ENCODE results near the gene LNP1.
"Not testable (repeated sequence)": the region's sequence is repeated elsewhere in the genome, so short reads cannot be mapped to it uniquely, and the experiment has no call there.

Gene LNP1

GRCh38 chr3:100457811-100458210 lies 56.5 kb downstream of the LNP1 start:
- H3K9me3 ChIP-seq (ENCODE audit: control insufficient read depth, insufficient read depth, low read depth, low read length), result peaks cover 14% of the 10 kb centered on the region
- H3K36me3 ChIP-seq (ENCODE audit: control insufficient read depth, insufficient read depth, low read length), result peaks cover 5% of the 10 kb centered on the region
- no peak overlapping the region for H3K4me3 ChIP-seq (ENCODE audit: low read depth, low read length)
- H3K27me3 ChIP-seq (ENCODE audit: control insufficient read depth, insufficient read depth, low read length), result no peaks in the 10 kb centered on the region
- H3K27ac ChIP-seq (ENCODE audit: low read depth, low read length), result no peak overlapping the region
- H3K9ac ChIP-seq (ENCODE audit: low read length), result no peak overlapping the region
- no peaks in the 10 kb centered on the region for H3K4me1 ChIP-seq (ENCODE audit: control insufficient read depth, insufficient read depth, low read length)

DNA sequence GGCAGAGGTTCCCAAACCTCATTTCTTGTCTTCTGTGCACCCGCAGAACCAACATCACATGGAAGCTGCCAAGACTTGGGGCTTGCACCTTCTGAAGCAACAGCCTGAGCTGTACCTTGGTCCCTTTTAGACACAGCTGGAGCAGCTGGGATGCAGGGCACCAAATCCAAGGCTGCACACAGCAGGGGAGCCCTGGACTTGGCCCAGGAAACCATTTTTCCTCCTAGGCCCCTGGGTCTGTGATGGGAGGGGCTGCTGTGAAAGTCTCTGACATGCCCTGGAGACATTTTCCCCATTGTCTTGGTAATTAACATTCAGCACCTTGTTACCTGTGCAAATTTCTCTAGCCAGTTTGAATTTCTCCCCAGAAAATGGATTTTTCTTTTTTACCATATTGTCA lies 57.5 kb downstream of the LNP1 start:
- Histone ChIP-seq H3K27me3 (ENCODE audit: control insufficient read depth, insufficient read depth, low read length) (no peaks in the 10 kb centered on the region), H3K36me3 (ENCODE audit: control insufficient read depth, insufficient read depth, low read length) (peaks cover 4% of the 10 kb centered on the region), H3K4me3 (ENCODE audit: low read depth, low read length) (no peak overlapping the region), H3K27ac (ENCODE audit: low read depth, low read length) (no peak overlapping the region), H3K9me3 (ENCODE audit: control insufficient read depth, insufficient read depth, low read depth, low read length) (peaks cover 14% of the 10 kb centered on the region), H3K4me1 (ENCODE audit: control insufficient read depth, insufficient read depth, low read length) (no peaks in the 10 kb centered on the region), H3K9ac (ENCODE audit: low read length) (no peak overlapping the region)

GRCh38 chr3:100463002-100463401 lies 61.7 kb downstream of the LNP1 start:
- no peaks in the 10 kb centered on the region for H3K36me3 ChIP-seq (ENCODE audit: control insufficient read depth, insufficient read depth, low read length)
- peaks cover 10% of the 10 kb centered on the region for H3K4me1 ChIP-seq (ENCODE audit: control insufficient read depth, insufficient read depth, low read length)
- H3K27me3 ChIP-seq (ENCODE audit: control insufficient read depth, insufficient read depth, low read length), result no peaks in the 10 kb centered on the region
- H3K9me3 ChIP-seq (ENCODE audit: control insufficient read depth, insufficient read depth, low read depth, low read length), result peaks cover 24% of the 10 kb centered on the region
- H3K9ac ChIP-seq (ENCODE audit: low read length), result no peak overlapping the region
- H3K4me3 ChIP-seq (ENCODE audit: low read depth, low read length), result no peak overlapping the region
- no peak overlapping the region for H3K27ac ChIP-seq (ENCODE audit: low read depth, low read length)

DNA sequence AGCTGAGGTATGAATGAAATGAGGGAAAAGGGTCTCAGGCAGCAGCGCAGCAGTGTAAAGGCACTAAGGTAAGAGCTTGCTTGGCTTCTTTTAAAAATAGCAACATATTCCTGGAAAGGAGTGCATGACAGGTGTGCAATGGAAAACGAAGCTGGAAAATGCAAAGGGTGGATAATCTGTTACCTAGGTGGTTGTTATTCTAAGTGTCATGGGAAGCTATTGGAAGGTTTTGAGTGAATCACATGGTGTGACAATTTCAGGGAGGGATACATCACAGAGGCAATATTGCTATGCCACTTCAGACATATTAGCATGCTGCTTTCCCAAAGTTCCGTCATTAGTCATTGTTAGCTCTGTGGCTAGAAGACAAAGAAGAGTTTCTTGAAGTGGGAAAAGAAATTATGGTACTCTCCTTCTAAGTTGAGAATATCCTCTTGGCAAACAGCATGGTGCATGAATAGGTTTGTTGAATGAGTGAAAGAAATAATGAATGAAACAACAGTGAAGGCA lies 62.4 kb downstream of the LNP1 start:
- Histone ChIP-seq H3K27ac (ENCODE audit: low read depth, low read length) (no peak overlapping the region), H3K4me3 (ENCODE audit: low read depth, low read length) (no peak overlapping the region), H3K4me1 (ENCODE audit: control insufficient read depth, insufficient read depth, low read length) (peaks cover 10% of the 10 kb centered on the region)

GRCh38 chr3:100465892-100466777 lies 64.8 kb downstream of the LNP1 start:
- Histone ChIP-seq H3K36me3 (ENCODE audit: control insufficient read depth, insufficient read depth, low read length) (no peaks in the 10 kb centered on the region), H3K4me3 (ENCODE audit: low read depth, low read length) (no peak overlapping the region), H3K9me3 (ENCODE audit: control insufficient read depth, insufficient read depth, low read depth, low read length) (peaks cover 36% of the 10 kb centered on the region), H3K27ac (ENCODE audit: low read depth, low read length) (no peak overlapping the region), H3K27me3 (ENCODE audit: control insufficient read depth, insufficient read depth, low read length) (no peaks in the 10 kb centered on the region), H3K9ac (ENCODE audit: low read length) (no peak overlapping the region), H3K4me1 (ENCODE audit: control insufficient read depth, insufficient read depth, low read length) (peaks cover 10% of the 10 kb centered on the region)

More for the DNA sequence above, 62.4 kb downstream of the LNP1 start:
- H3K9me3 ChIP-seq (ENCODE audit: control insufficient read depth, insufficient read depth, low read depth, low read length), result peaks cover 24% of the 10 kb centered on the region
- no peaks in the 10 kb centered on the region for H3K27me3 ChIP-seq (ENCODE audit: control insufficient read depth, insufficient read depth, low read length)
- H3K9ac ChIP-seq (ENCODE audit: low read length), result no peak overlapping the region
- no peaks in the 10 kb centered on the region for H3K36me3 ChIP-seq (ENCODE audit: control insufficient read depth, insufficient read depth, low read length)

GRCh38 chr3:100467133-100467532 lies 65.8 kb downstream of the LNP1 start:
- Histone ChIP-seq H3K27me3 (ENCODE audit: control insufficient read depth, insufficient read depth, low read length) (no peaks in the 10 kb centered on the region), H3K4me3 (ENCODE audit: low read depth, low read length) (no peak overlapping the region), H3K4me1 (ENCODE audit: control insufficient read depth, insufficient read depth, low read length) (peaks cover 10% of the 10 kb centered on the region), H3K27ac (ENCODE audit: low read depth, low read length) (no peak overlapping the region), H3K9ac (ENCODE audit: low read length) (no peak overlapping the region), H3K36me3 (ENCODE audit: control insufficient read depth, insufficient read depth, low read length) (no peaks in the 10 kb centered on the region), H3K9me3 (ENCODE audit: control insufficient read depth, insufficient read depth, low read depth, low read length) (peaks cover 36% of the 10 kb centered on the region)

- Histone ChIP-seq H3K36me3 (ENCODE audit: control insufficient read depth, insufficient read depth, low read length) (no peaks in the 10 kb centered on the region), H3K4me3 (ENCODE audit: low read depth, low read length) (no peak overlapping the region), H3K27ac (ENCODE audit: low read depth, low read length) (no peak overlapping the region), H3K4me1 (ENCODE audit: control insufficient read depth, insufficient read depth, low read length) (peaks cover 10% of the 10 kb centered on the region), H3K9ac (ENCODE audit: low read length) (no peak overlapping the region), H3K9me3 (ENCODE audit: control insufficient read depth, insufficient read depth, low read depth, low read length) (peaks cover 36% of the 10 kb centered on the region), H3K27me3 (ENCODE audit: control insufficient read depth, insufficient read depth, low read length) (no peaks in the 10 kb centered on the region)
Observed at GRCh38 chr3:100468676-100469075, 67.3 kb downstream of the LNP1 start.

GRCh38 chr3:100470951-100471350 lies 69.6 kb downstream of the LNP1 start:
- H3K9ac ChIP-seq (ENCODE audit: low read length), result no peak overlapping the region
- no peaks in the 10 kb centered on the region for H3K27me3 ChIP-seq (ENCODE audit: control insufficient read depth, insufficient read depth, low read length)
- H3K36me3 ChIP-seq (ENCODE audit: control insufficient read depth, insufficient read depth, low read length), result no peaks in the 10 kb centered on the region
- no peak overlapping the region for H3K4me3 ChIP-seq (ENCODE audit: low read depth, low read length)
- H3K9me3 ChIP-seq (ENCODE audit: control insufficient read depth, insufficient read depth, low read depth, low read length), result peaks cover 36% of the 10 kb centered on the region
- H3K4me1 ChIP-seq (ENCODE audit: control insufficient read depth, insufficient read depth, low read length), result peaks cover 9% of the 10 kb centered on the region
- no peak overlapping the region for H3K27ac ChIP-seq (ENCODE audit: low read depth, low read length)

- H3K27ac ChIP-seq (ENCODE audit: low read depth, low read length), result no peak overlapping the region
- no peaks in the 10 kb centered on the region for H3K27me3 ChIP-seq (ENCODE audit: control insufficient read depth, insufficient read depth, low read length)
- H3K9me3 ChIP-seq (ENCODE audit: control insufficient read depth, insufficient read depth, low read depth, low read length), result peaks cover 36% of the 10 kb centered on the region
- H3K9ac ChIP-seq (ENCODE audit: low read length), result no peak overlapping the region
- no peaks in the 10 kb centered on the region for H3K36me3 ChIP-seq (ENCODE audit: control insufficient read depth, insufficient read depth, low read length)
- no peak overlapping the region for H3K4me3 ChIP-seq (ENCODE audit: low read depth, low read length)
- peaks cover 4% of the 10 kb centered on the region for H3K4me1 ChIP-seq (ENCODE audit: control insufficient read depth, insufficient read depth, low read length)
Observed at GRCh38 chr3:100471444-100471843, 70.1 kb downstream of the LNP1 start.

DNA sequence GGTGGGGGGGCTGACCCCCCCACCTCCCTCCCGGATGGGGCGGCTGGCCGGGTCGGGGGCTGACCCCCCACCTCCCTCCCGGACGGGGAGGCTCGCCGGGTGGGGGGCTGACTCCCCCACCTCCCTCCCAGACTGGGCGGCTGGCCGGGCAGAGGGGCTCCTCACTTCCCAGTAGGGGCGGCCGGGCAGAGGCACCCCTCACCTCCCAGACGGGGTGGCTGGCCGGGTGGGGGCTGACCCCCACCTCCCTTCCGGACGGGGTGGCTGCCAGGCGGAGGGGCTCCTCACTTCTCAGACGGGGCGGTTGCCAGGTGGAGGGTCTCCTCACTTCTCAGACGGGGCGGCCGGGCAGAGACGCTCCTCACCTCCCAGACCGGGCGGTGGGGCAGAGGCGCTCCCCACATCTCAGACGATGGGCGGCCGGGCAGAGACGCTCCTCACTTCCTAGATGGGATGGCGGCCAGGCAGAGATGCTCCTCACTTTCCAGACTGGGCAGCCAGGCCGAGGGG lies 76.6 kb downstream of the LNP1 start:
- H3K4me1 ChIP-seq (ENCODE audit: control insufficient read depth, insufficient read depth, low read length); H3K27me3 ChIP-seq (ENCODE audit: control insufficient read depth, insufficient read depth, low read length); H3K9me3 ChIP-seq (ENCODE audit: control insufficient read depth, insufficient read depth, low read depth, low read length); H3K4me3 ChIP-seq (ENCODE audit: low read depth, low read length); H3K27ac ChIP-seq (ENCODE audit: low read depth, low read length); H3K9ac ChIP-seq (ENCODE audit: low read length); H3K36me3 ChIP-seq (ENCODE audit: control insufficient read depth, insufficient read depth, low read length): not testable (repeated sequence)

- not testable (repeated sequence) for H3K27ac ChIP-seq (ENCODE audit: low read depth, low read length)
Observed at GRCh38 chr3:100478521-100478920, 77.2 kb downstream of the LNP1 start.

More at GRCh38 chr3:100478521-100478920, 77.2 kb downstream of the LNP1 start:
- H3K4me1 ChIP-seq (ENCODE audit: control insufficient read depth, insufficient read depth, low read length); H3K4me3 ChIP-seq (ENCODE audit: low read depth, low read length); H3K27me3 ChIP-seq (ENCODE audit: control insufficient read depth, insufficient read depth, low read length); H3K36me3 ChIP-seq (ENCODE audit: control insufficient read depth, insufficient read depth, low read length); H3K9me3 ChIP-seq (ENCODE audit: control insufficient read depth, insufficient read depth, low read depth, low read length); H3K9ac ChIP-seq (ENCODE audit: low read length): not testable (repeated sequence)
